A549 treated with CpdA at 1 μM for 4 hours (cell line): Measurements from ENCODE around the gene NEUROG3. TPM values are rescaled to one million over a fixed set of nuclear protein-coding genes. Genes with fewer than 3 reads are reported as not detected.

ENCODE experiments used
- total RNA-seq: library from RNA; stranded (reverse); fragments of 200-300 nt; extraction: Qiagen RNA extraction; gene quantifications from 5 replicates; pipeline ENCODE4 v1.2.3, GENCODE V29; 2022; ENCODE audit warnings: low read depth

NEUROG3 gene, protein sequence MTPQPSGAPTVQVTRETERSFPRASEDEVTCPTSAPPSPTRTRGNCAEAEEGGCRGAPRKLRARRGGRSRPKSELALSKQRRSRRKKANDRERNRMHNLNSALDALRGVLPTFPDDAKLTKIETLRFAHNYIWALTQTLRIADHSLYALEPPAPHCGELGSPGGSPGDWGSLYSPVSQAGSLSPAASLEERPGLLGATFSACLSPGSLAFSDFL
- total RNA-seq = not detected in 5 replicates

DNA sequence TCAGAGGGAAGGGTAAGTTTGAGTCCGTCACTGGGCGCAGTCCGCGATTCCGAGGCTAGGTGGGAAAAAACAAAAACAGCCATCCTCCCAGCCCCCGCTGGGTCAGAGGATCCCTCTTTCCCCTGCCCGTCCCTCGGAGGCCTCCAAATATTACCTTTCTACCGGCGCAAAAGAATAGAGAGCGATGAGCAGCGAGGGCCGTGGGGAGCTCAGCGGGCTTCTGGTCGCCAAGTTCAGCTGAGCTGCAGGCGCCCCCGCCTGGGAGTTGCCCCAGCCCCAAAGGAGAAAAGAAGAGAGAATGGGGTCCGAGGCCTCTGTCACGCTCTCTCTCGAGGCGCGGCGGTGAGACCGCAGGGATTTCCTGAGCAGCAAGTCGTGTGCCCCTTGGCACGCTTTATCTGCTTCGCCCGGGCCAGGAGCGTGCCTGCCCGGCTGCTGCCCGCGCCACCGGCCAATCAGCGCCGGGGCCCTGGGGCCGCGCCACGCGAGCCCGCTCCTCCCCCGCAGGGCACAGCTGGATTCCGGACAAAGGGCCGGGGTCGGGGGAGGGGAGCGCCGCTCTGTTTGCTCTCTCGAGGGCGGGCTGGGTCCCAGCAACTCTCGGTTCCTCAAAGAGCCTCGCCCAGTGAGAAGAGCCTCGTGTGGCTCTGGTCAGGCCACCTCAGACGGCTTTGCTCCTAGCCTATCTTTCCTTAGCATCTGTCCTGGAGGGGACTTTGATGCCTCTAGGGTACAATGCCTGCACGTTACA lies at the start of gene NEUROG3:
NEUROG3 (minus strand) TSS at position 367 of the 751 bp plus-strand sequence. CDS start 379 bp downstream, outside the sequence.

Other genes starting within 250 kb of the NEUROG3 start
- gene TACR2, start 156.5 kb downstream of the NEUROG3 start, total RNA-seq = 0.14 to 0.17 TPM (median 0.16 TPM) in 4 of 5 replicates, not detected in the other
- gene TSPAN15, start 122.0 kb downstream of the NEUROG3 start, total RNA-seq = 85.7 to 107 TPM (median 105 TPM) in 5 replicates
- gene FAM241B, start 56.8 kb upstream of the NEUROG3 start, total RNA-seq = 18.3 to 21.2 TPM (median 19.5 TPM) in 5 replicates
- 0.41 to 0.57 TPM (median 0.43 TPM) in 5 replicates for gene COL13A1, start 228.5 kb upstream of the NEUROG3 start, total RNA-seq